Tibial nerve (tissue), 4 donors: ENCODE measurements around the gene CAVIN4. TPM values are rescaled to one million over a fixed set of nuclear protein-coding genes. Genes with fewer than 3 reads are reported as not detected.

ENCODE experiments used
- DNase-seq, 2 donors: peaks; one replicate each; pipeline ENCODE4 v3.0.0-alpha.2; 2019; ENCODE audit warnings: low spot score in 2 of 2
- H3K27ac ChIP-seq, 4 donors: fragments of 200-600 bp; sonication (generic) in 3 of 4; one replicate each; pipeline ENCODE4 v1.5.1; 2017 to 2019; ENCODE audit warnings: mild to moderate bottlenecking in 1 of 4
- H3K27me3 ChIP-seq, 2 donors: fragments of 200-600 bp; sonication (generic) in 1 of 2; one replicate each; pipeline versions ENCODE4 v1.5.1 to v1.6.0; 2017 to 2019
- H3K36me3 ChIP-seq, 3 donors: fragments of 200-600 bp; sonication (generic); one replicate each; pipeline ENCODE4 v1.5.1; 2018 to 2019
- H3K4me1 ChIP-seq, 4 donors: fragments of 200-600 bp; sonication (generic) in 3 of 4; one replicate each; pipeline ENCODE4 v1.5.1; 2017 to 2019
- H3K4me3 ChIP-seq, 4 donors: fragments of 200-600 bp; sonication (generic) in 3 of 4; one replicate each; pipeline ENCODE4 v1.5.1; 2017 to 2019; ENCODE audit warnings: mild to moderate bottlenecking in 1 of 4, moderate library complexity in 1 of 4
- H3K9me3 ChIP-seq, 4 donors: fragments of 200-600 bp; sonication (generic) in 3 of 4; one replicate each; pipeline ENCODE4 v1.5.1; 2017 to 2019
- CTCF ChIP-seq, 5 experiments: fragments of 200-600 bp in 3 of 5; fragments of 450-650 bp in 2 of 5; sonication (generic) in 3 of 5; IDR thresholded peaks; one replicate each; pipeline ENCODE4 v1.5.1; 2016 to 2019; ENCODE audit warnings: antibody characterized with exemption in 5 of 5, mild to moderate bottlenecking in 3 of 5, moderate library complexity in 2 of 5
- EP300 ChIP-seq, 2 donors: sonication (generic); formaldehyde crosslinking; IDR thresholded peaks; one replicate each; pipeline ENCODE4 v1.6.1; 2017; ENCODE audit warnings: antibody characterized with exemption in 2 of 2, mild to moderate bottlenecking in 1 of 2
- POLR2A ChIP-seq, 2 donors: fragments of 450-650 bp; IDR thresholded peaks; one replicate each; pipeline ENCODE4 v1.6.1; 2017; ENCODE audit warnings: antibody characterized with exemption in 2 of 2, mild to moderate bottlenecking in 2 of 2, moderate library complexity in 2 of 2
- WGBS, 2 donors: methylation state at CpG; one replicate each; pipeline ENCODE4 v1.1.5; 2018; 5-methylcytosine and 5-hydroxymethylcytosine counted together
- total RNA-seq, 4 donors: library from RNA; depleted of rRNA; stranded (reverse); fragments of >200 nt; gene quantifications; one replicate each; pipeline ENCODE4 v1.1.0, GENCODE V29; 2016

Gene CAVIN4
- total RNA-seq, 4 donors from 2014 or later: 0.39 TPM; not detected in 3

GRCh38 chr9:100637787-100638186 is 59.9 kb downstream of the CAVIN4 start:
- no peak for TF ChIP-seq CTCF (IDR thresholded peaks at IDR 0.05)
- TF ChIP-seq POLR2A (IDR thresholded peaks at IDR 0.05): no peak
- no peak for TF ChIP-seq EP300 (IDR thresholded peaks at IDR 0.05)
- H3K36me3 ChIP-seq: no peaks in the 10 kb centered on the region
- 63 to 70% methylated on average over 4 to 6 of the region's 6 CpGs for WGBS, 2 donors
- no peaks in the 10 kb centered on the region for H3K27me3 ChIP-seq
- H3K9me3 ChIP-seq: no peaks in the 10 kb centered on the region
- no peak for DNase-seq
- no peak overlapping the region for H3K4me3 ChIP-seq
- H3K4me1 ChIP-seq: no peaks in the 10 kb centered on the region
- no peak overlapping the region for H3K27ac ChIP-seq

Other genes with a start within 250 kb of the CAVIN4 start
- 10 to 100 TPM; 11.8 to 16.7 (median 14.8) TPM for gene TEX10, start 225.1 kb upstream of the CAVIN4 start, total RNA-seq
- 10 to 100 TPM; 10.4 to 25.5 (median 13.6) TPM for gene MSANTD3, start 150.9 kb upstream of the CAVIN4 start, total RNA-seq
- gene TMEFF1, start 104.9 kb upstream of the CAVIN4 start, total RNA-seq: 1 to 10 TPM in 1 of 4 donors, under 1 TPM in 1, not detected in 2; 0.42 to 1.6 TPM